SK-N-SH treated with all-trans-retinoic acid at 6 μM for 48 hours (cell line): Measurements from ENCODE around the gene LRRC7.

Experiments
- ARNTL ChIP-seq: fragments of 450-650 bp; formaldehyde crosslinking; IDR thresholded peaks from 2 replicates; pipeline ENCODE4 v1.5.0; 2020; ENCODE audit warnings: low read depth, mild to moderate bottlenecking, moderate library complexity, borderline replicate concordance
- CSRNP3 ChIP-seq: fragments of 250-450 bp; sonication (Bioruptor Pico); IDR thresholded peaks from 2 replicates; pipeline ENCODE4 v1.5.1; 2021; ENCODE audit warnings: mild to moderate bottlenecking, moderate library complexity
- GLIS3 ChIP-seq: fragments of 250-450 bp; sonication (Bioruptor Pico); IDR thresholded peaks from 2 replicates; pipeline ENCODE4 v1.5.0; 2020; ENCODE audit warnings: mild to moderate bottlenecking, moderate library complexity
- ISL1 ChIP-seq: fragments of 250-450 bp; sonication (Bioruptor Pico); IDR thresholded peaks from 2 replicates; pipeline ENCODE4 v2.1.2; 2022; ENCODE audit warnings: mild to moderate bottlenecking, moderate library complexity
- PATZ1 ChIP-seq: fragments of 250-450 bp; sonication (Bioruptor Pico); IDR thresholded peaks from 2 replicates; pipeline ENCODE4 v1.8.0; 2020; ENCODE audit warnings: mild to moderate bottlenecking, moderate library complexity, borderline replicate concordance
- PPARA ChIP-seq: fragments of 250-450 bp; sonication (Bioruptor Pico); IDR thresholded peaks from 2 replicates; pipeline ENCODE4 v1.5.0; 2020; ENCODE audit warnings: mild to moderate bottlenecking, borderline replicate concordance
- RARB ChIP-seq: fragments of 250-450 bp; sonication (Bioruptor Pico); IDR thresholded peaks from 2 replicates; pipeline ENCODE4 v1.8.0; 2021; ENCODE audit warnings: mild to moderate bottlenecking, moderate library complexity
- TCF4 ChIP-seq: fragments of 250-450 bp; sonication (Bioruptor Pico); IDR thresholded peaks from 2 replicates; pipeline ENCODE4 v1.8.0; 2021; ENCODE audit warnings: mild to moderate bottlenecking, moderate library complexity, borderline replicate concordance
- ZC3H10 ChIP-seq: fragments of 250-450 bp; sonication (Bioruptor Pico); IDR thresholded peaks from 2 replicates; pipeline ENCODE4 v1.5.1; 2021; ENCODE audit warnings: mild to moderate bottlenecking, moderate library complexity
- ZFP3 ChIP-seq: fragments of 250-450 bp; sonication (Bioruptor Pico); IDR thresholded peaks from 2 replicates; pipeline ENCODE4 v1.5.0; 2020; ENCODE audit warnings: mild to moderate bottlenecking, moderate library complexity
- ZNF565 ChIP-seq: fragments of 450-650 bp; formaldehyde crosslinking; conservative IDR thresholded peaks from 2 replicates; pipeline ENCODE4 v1.5.0; 2020; ENCODE audit warnings: low read depth, mild to moderate bottlenecking, moderate library complexity

GRCh38 chr1:70092526-70092925 is 524.8 kb downstream of the LRRC7 start:
- TF ChIP-seq PATZ1 (CRISPR knock-in tag) (no peak), RARB (no peak), CSRNP3 (CRISPR knock-in tag) (no peak), ZC3H10 (CRISPR knock-in tag) (no peak), ZNF565 (CRISPR knock-in tag) (no peak), ZFP3 (CRISPR knock-in tag) (no peak), GLIS3 (CRISPR knock-in tag) (no peak), PPARA (CRISPR knock-in tag) (no peak), ISL1 (CRISPR knock-in tag) (no peak), ARNTL (CRISPR knock-in tag) (no peak), TCF4 (CRISPR knock-in tag) (no peak)
